AG04450 (cell line): Measurements from ENCODE around the gene SDK1. TPM values are rescaled to one million over a fixed set of nuclear protein-coding genes. Genes with fewer than 3 reads are reported as not detected.
A peak's percentile ranks its signal among the peaks of the same experiment; 100 is the strongest.

Experiments
- CTCF ChIA-PET: fragments of 300-600, 350-600 bp; formaldehyde crosslinking; extraction: SDS; loops from one replicate; lab custom pipeline; 2022; ENCODE audit warnings: antibody characterized with exemption, inconsistent platforms; lab: Charles Lee
- POLR2A ChIA-PET: fragments of 350-600 bp; formaldehyde crosslinking; extraction: SDS; loops from one replicate; lab custom pipeline; 2021; ENCODE audit warnings: antibody characterized with exemption, inconsistent platforms; lab: Yijun Ruan, JAX
- DNase-seq: peaks from one replicate; pipeline ENCODE4 v3.0.0-alpha.2; 2011; ENCODE audit warnings: low read depth, low spot score
- H3K27ac ChIP-seq: one replicate; pipeline ENCODE4 v1.5.1; 2012; ENCODE audit warnings: low read depth, low read length, control low read depth
- H3K27me3 ChIP-seq: one replicate; pipeline ENCODE4 v1.6.0; 2012; ENCODE audit warnings: low read length; ENCODE audit not compliant: control insufficient read depth, insufficient read depth
- H3K4me3 ChIP-seq: 2 replicates; pipeline ENCODE4 v1.5.1; 2011; ENCODE audit warnings: mild to moderate bottlenecking, low read depth, low read length, control low read depth
- H3K9me3 ChIP-seq: 2 replicates; pipeline ENCODE4 v1.5.1; 2012; ENCODE audit warnings: low read length; ENCODE audit not compliant: control insufficient read depth, insufficient read depth
- polyA plus RNA-seq: library from polyadenylated mRNA; depleted of rRNA; stranded (reverse); fragments of >200 nt; gene quantifications from 2 replicates; pipeline ENCODE4 v1.2.3, GENCODE V29; 2011
- TF ChIP-seq, protein P1 (sequence below): IDR thresholded peaks from 2 replicates; pipeline ENCODE4 v1.5.1; 2011; ENCODE audit warnings: low read depth, low read length, control low read depth, inconsistent platforms

The SDK1 gene
- polyA plus RNA-seq, 1 experiment, result 2.2 TPM

DNA sequence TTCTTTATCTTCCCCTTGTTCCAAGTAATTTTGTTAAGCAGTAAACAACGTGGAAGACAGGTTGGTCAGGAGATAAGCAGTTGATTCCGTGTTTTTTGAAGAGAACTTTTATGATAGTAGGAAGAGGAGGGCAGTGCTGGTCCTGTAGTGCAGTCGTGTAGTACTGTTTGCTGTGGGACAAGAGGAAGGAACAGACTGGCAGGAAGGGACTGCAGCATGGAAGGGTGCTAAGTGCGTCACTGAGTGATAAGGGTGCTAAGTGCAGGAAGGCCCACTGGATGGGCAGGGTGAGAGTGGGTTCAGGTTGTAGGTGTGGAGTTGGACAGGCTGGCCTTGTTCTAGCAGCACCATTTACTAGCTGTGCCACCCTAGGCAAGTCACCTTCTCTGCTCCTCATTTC, 125.0 kb downstream of the SDK1 start:
- CTCF ChIA-PET, result no interaction called here

DNA sequence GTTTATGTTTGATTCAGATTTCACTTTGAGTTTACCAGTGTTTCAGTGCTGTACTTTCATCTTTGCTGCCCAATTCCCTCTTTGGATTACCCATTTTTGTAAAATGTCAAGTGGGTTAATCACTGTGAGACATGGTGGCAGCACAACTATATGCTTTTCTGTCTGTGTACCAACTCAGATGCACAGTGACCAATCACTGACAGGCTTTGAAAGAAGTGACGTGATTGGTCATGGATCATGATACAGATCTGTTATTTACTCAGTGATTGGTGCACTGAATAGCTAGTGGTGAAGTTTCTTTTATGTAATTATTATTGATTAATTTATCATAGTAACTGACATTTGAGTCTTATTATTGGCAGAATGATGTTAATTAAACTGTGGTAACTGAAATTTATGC, 126.9 kb downstream of the SDK1 start:
- no peak overlapping the region for H3K27ac ChIP-seq
- ChIA-PET POLR2A (no interaction called here), CTCF (interaction anchor here (1.1 kb wide), 1 partner anchor 563 kb away, joined by 3 read pairs; no protein-coding TSS in a partner anchor)
- H3K27me3 ChIP-seq, result no peaks in the 10 kb centered on the region
- no peak overlapping the region for H3K4me3 ChIP-seq
- DNase-seq, result no peak
- no peaks in the 10 kb centered on the region for H3K9me3 ChIP-seq
- TF ChIP-seq, protein P1, sequence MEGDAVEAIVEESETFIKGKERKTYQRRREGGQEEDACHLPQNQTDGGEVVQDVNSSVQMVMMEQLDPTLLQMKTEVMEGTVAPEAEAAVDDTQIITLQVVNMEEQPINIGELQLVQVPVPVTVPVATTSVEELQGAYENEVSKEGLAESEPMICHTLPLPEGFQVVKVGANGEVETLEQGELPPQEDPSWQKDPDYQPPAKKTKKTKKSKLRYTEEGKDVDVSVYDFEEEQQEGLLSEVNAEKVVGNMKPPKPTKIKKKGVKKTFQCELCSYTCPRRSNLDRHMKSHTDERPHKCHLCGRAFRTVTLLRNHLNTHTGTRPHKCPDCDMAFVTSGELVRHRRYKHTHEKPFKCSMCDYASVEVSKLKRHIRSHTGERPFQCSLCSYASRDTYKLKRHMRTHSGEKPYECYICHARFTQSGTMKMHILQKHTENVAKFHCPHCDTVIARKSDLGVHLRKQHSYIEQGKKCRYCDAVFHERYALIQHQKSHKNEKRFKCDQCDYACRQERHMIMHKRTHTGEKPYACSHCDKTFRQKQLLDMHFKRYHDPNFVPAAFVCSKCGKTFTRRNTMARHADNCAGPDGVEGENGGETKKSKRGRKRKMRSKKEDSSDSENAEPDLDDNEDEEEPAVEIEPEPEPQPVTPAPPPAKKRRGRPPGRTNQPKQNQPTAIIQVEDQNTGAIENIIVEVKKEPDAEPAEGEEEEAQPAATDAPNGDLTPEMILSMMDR, result no peak

More for the DNA sequence above, 125.0 kb downstream of the SDK1 start:
- POLR2A ChIA-PET, result no interaction called here
- DNase-seq, result no peak
- H3K9me3 ChIP-seq, result peaks cover 2% of the 10 kb centered on the region; the same call in 1 of the 2 replicates
- H3K27ac ChIP-seq, result no peak overlapping the region
- TF ChIP-seq, protein P1, result no peak
- no peaks in the 10 kb centered on the region for H3K27me3 ChIP-seq
- no peak overlapping the region for H3K4me3 ChIP-seq

DNA sequence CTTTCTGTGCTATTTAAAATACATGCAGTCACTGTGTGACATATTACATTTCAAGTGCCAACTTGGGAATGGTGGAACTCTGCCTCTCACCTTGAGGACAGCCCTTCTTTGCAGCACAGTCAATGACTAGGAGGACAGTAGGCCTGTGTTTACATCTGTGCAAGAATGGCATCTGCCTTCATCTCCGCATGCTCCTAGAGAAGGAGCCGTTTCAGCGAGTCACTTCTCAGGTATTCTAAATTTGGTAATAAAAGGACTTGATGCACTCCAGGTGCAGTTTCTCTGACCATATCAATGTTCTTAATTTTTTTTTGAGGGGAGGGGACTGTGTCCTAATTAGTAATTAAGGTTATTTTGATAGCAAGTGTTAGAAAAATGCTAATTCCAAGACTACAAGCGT, 128.9 kb downstream of the SDK1 start:
- Histone ChIP-seq H3K27me3 (no peaks in the 10 kb centered on the region), H3K27ac (no peak overlapping the region), H3K4me3 (no peak overlapping the region), H3K9me3 (no peaks in the 10 kb centered on the region)
- CTCF ChIA-PET, result no interaction called here
- POLR2A ChIA-PET, result no interaction called here
- no peak for DNase-seq
- TF ChIP-seq, protein P1, result no peak

DNA sequence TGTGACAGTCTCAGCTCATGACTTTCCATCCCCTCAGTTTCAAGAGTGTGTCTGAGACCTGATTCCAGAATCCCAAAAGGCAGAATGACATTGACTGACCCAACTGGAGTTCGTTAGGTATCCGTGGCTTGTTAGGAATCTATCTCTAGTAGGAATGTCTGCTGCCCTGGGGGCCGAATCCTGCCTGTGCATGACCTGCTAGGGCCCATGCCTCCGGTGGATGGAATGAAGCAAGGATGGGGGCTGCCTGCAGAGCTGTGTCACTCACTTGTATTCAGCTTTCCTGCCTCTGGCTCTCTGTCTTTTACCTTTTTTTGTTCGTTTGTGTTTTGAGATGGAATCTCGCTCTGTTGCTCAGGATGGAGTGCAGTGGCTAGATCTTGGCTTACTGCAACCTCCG, 129.5 kb downstream of the SDK1 start:
- CTCF ChIA-PET, result interaction anchor here (0.6 kb wide), 1 partner anchor 10 kb away, joined by 4 read pairs; no protein-coding TSS in a partner anchor
- no peak for DNase-seq
- Histone ChIP-seq H3K9me3 (no peaks in the 10 kb centered on the region), H3K27ac (no peak overlapping the region), H3K27me3 (no peaks in the 10 kb centered on the region), H3K4me3 (no peak overlapping the region)
- POLR2A ChIA-PET, result no interaction called here
- TF ChIP-seq, protein P1, result peak; percentile 11; the same call in 1 of the 2 replicates

DNA sequence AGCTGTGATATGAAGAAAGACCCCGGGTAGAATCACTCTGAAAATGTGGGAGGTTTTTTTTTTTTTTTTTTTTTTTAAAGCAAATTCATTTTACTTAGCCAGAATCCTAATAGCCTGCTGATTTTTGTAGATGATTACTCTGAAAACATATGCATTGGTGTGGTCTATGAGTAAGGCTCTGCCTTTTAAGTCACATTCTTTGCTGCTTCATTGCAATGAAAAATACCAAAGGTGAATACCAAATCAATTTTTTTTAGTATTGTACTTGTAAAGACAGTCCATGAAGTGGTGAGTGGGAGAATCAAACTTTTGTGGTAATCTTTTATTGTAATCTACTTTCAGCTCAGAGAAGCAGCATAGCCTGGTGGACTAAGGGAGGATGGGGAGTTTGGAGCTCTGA, 130.3 kb downstream of the SDK1 start:
- H3K9me3 ChIP-seq, result no peaks in the 10 kb centered on the region
- H3K27me3 ChIP-seq, result no peaks in the 10 kb centered on the region
- TF ChIP-seq, protein P1, result no peak
- no peak for DNase-seq
- no peak overlapping the region for H3K4me3 ChIP-seq
- no peak overlapping the region for H3K27ac ChIP-seq
- CTCF ChIA-PET, result interaction anchor here (0.6 kb wide), 1 partner anchor 11 kb away, joined by 4 read pairs; no protein-coding TSS in a partner anchor
- POLR2A ChIA-PET, result no interaction called here
